PC-3 (cell line): Measurements from ENCODE around the gene DGKB. TPM values are rescaled to one million over a fixed set of nuclear protein-coding genes. Genes with fewer than 3 reads are reported as not detected.
"Not testable (repeated sequence)": the region's sequence is repeated elsewhere in the genome, so short reads cannot be mapped to it uniquely, and the experiment has no call there.

Source experiments
- ATAC-seq: fragments of 200-7000 bp; cut with Tn5 transposase; 2 replicates; pipeline ENCODE4 v1.9.1; 2020; ENCODE audit warnings: mild to moderate bottlenecking, moderate library complexity
- BruUV-seq: library from RNA; stranded (reverse); fragments of 400-500 nt; replicated peaks from 2 replicates; lab custom pipeline; 2021; lab: Mats Ljungman, UMichigan
- CTCF ChIA-PET: fragments of 300-600 bp; sonication (Branson Sonifier 250); formaldehyde crosslinking; loops from one replicate; lab custom pipeline; 2022; ENCODE audit warnings: antibody characterized with exemption; lab: Charles Lee
- POLR2A ChIA-PET: fragments of 300-600 bp; sonication (Branson Sonifier 250); formaldehyde crosslinking; loops from one replicate; lab custom pipeline; 2022; ENCODE audit warnings: antibody characterized with exemption; ENCODE audit not compliant: unreplicated experiment; lab: Charles Lee
- DNase-seq: peaks from one replicate; pipeline ENCODE4 v3.0.0-alpha.2; 2015
- H2AFZ ChIP-seq: fragments of 300-600 bp; sonication (generic); 2 replicates; pipeline ENCODE4 v1.6.0; 2016; ENCODE audit warnings: antibody characterized with exemption, low read length
- H3F3A ChIP-seq: fragments of 300-600 bp; sonication (generic); one replicate; pipeline ENCODE4 v1.6.0; 2017; ENCODE audit warnings: antibody characterized with exemption, low read length, control low read depth, mild to moderate bottlenecking; ENCODE audit not compliant: unreplicated experiment
- H3K27ac ChIP-seq: fragments of 300-600 bp; sonication (generic); 2 replicates; pipeline ENCODE4 v1.5.1; 2016; ENCODE audit warnings: mild to moderate bottlenecking, low read length
- H3K27me3 ChIP-seq: fragments of 300-600 bp; sonication (generic); 2 replicates; pipeline ENCODE4 v1.6.1; 2016; ENCODE audit warnings: low read length, mixed read lengths
- H3K36me3 ChIP-seq: fragments of 300-600 bp; sonication (generic); 2 replicates; pipeline ENCODE4 v1.6.1; 2016; ENCODE audit warnings: low read depth, mixed run types, low read length, mixed read lengths
- H3K4me1 ChIP-seq: fragments of 300-600 bp; sonication (generic); 2 replicates; pipeline ENCODE4 v1.5.1; 2016; ENCODE audit warnings: low read length; ENCODE audit not compliant: insufficient read depth
- H3K4me2 ChIP-seq: fragments of 300-600 bp; sonication (generic); 2 replicates; pipeline ENCODE4 v1.6.0; 2016; ENCODE audit warnings: low read length
- H3K4me3 ChIP-seq: fragments of 300-600 bp; sonication (generic); 2 replicates; pipeline ENCODE4 v1.5.1; 2016; ENCODE audit warnings: mild to moderate bottlenecking, low read length, mixed read lengths
- H3K79me2 ChIP-seq: fragments of 300-600 bp; sonication (generic); 2 replicates; pipeline ENCODE4 v1.6.1; 2017; ENCODE audit warnings: low read length, mixed read lengths
- H3K9ac ChIP-seq: fragments of 300-600 bp; sonication (generic); 2 replicates; pipeline ENCODE4 v1.6.0; 2016; ENCODE audit warnings: mild to moderate bottlenecking, low read length
- H3K9me2 ChIP-seq: fragments of 300-600 bp; sonication (generic); replicated peaks from 2 replicates; pipeline ENCODE4 v1.6.1; 2016; ENCODE audit warnings: mixed run types, low read length, mixed read lengths
- H3K9me3 ChIP-seq: fragments of 300-600 bp; sonication (generic); 2 replicates; pipeline ENCODE4 v1.6.1; 2016; ENCODE audit warnings: low read length, mixed read lengths
- H4K20me1 ChIP-seq: fragments of 300-600 bp; sonication (generic); 2 replicates; pipeline ENCODE4 v1.6.1; 2016; ENCODE audit warnings: low read length, mixed read lengths
- CTCF ChIP-seq: fragments of 300-600 bp; sonication (generic); conservative IDR thresholded peaks from 2 replicates; pipeline ENCODE4 v1.5.1; 2017; ENCODE audit warnings: antibody characterized with exemption, low read depth, mild to moderate bottlenecking, low read length
- EZH2 ChIP-seq: fragments of 300-600 bp; sonication (generic); IDR thresholded peaks from one replicate; pipeline ENCODE4 v1.6.1; 2017; ENCODE audit warnings: antibody characterized with exemption, mild to moderate bottlenecking, low read length; ENCODE audit not compliant: unreplicated experiment
- EZH2phosphoT487 ChIP-seq: fragments of 300-600 bp; sonication (generic); IDR thresholded peaks from 2 replicates; pipeline ENCODE4 v1.6.1; 2018; ENCODE audit warnings: mild to moderate bottlenecking, antibody characterized with exemption, low read length, borderline replicate concordance
- intact Hi-C: fragments of 100-400 bp; cut with micrococcal nuclease; formaldehyde crosslinking; loops from 2 replicates; pipeline ENCODE4 v1.9.0; 2023
- total RNA-seq: library from RNA; depleted of rRNA; stranded (reverse); fragments of >200 nt; gene quantifications from 2 replicates; pipeline ENCODE4 v1.2.3, GENCODE V29; 2014

DGKB gene
- total RNA-seq, 1 experiment from 2014 or later, result 0.15 TPM

GRCh38 chr7:14483663-14484062, 418.9 kb downstream of the DGKB start:
- no peaks in the 10 kb centered on the region for H3K9me2 ChIP-seq
- no peak overlapping the region for H3K4me2 ChIP-seq
- H3K4me3 ChIP-seq, result no peak overlapping the region
- ChIA-PET CTCF (no interaction called here), POLR2A (no interaction called here)
- H3F3A ChIP-seq, result no peaks in the 10 kb centered on the region
- H3K36me3 ChIP-seq, result no peaks in the 10 kb centered on the region
- BruUV-seq, result no TSS peak
- peak; percentile 37 for DNase-seq
- H3K9me3 ChIP-seq, result no peaks in the 10 kb centered on the region
- TF ChIP-seq CTCF (peak; percentile 59), EZH2phosphoT487 (no peak)
- H3K4me1 ChIP-seq, result no peaks in the 10 kb centered on the region
- H3K9ac ChIP-seq, result no peak overlapping the region
- no peak overlapping the region for H2AFZ ChIP-seq
- H3K27me3 ChIP-seq, result no peaks in the 10 kb centered on the region
- no peak overlapping the region for H3K27ac ChIP-seq
- H3K79me2 ChIP-seq, result no peaks in the 10 kb centered on the region
- intact Hi-C loops, result loop anchor here (1.0 kb wide), 2 partner anchors 155 to 208 kb away; no protein-coding TSS in a partner anchor
- no peaks in the 10 kb centered on the region for H4K20me1 ChIP-seq
- ATAC-seq, result peak; percentile 71

- TF ChIP-seq EZH2phosphoT487, result no peak
- TF ChIP-seq CTCF, result no peak
- TF ChIP-seq EZH2, result no peak
- BruUV-seq, result no TSS peak
- Histone ChIP-seq H2AFZ (no peak overlapping the region), H3K4me1 (no peaks in the 10 kb centered on the region), H3K9ac (no peak overlapping the region), H3K36me3 (no peaks in the 10 kb centered on the region), H3K9me2 (no peaks in the 10 kb centered on the region), H4K20me1 (no peaks in the 10 kb centered on the region), H3K4me2 (no peak overlapping the region), H3K9me3 (no peaks in the 10 kb centered on the region), H3K27ac (no peak overlapping the region), H3K4me3 (no peak overlapping the region), H3K27me3 (no peaks in the 10 kb centered on the region), H3F3A (no peaks in the 10 kb centered on the region), H3K79me2 (no peaks in the 10 kb centered on the region)
- no peak for ATAC-seq
- ChIA-PET CTCF (interaction anchor here (0.6 kb wide), 1 partner anchor 142 kb away, joined by 3 read pairs; no protein-coding TSS in a partner anchor), POLR2A (no interaction called here)
- intact Hi-C loops, result no loop called here
- no peak for DNase-seq
Observed at GRCh38 chr7:14480281-14480680, 422.3 kb downstream of the DGKB start.

DNA sequence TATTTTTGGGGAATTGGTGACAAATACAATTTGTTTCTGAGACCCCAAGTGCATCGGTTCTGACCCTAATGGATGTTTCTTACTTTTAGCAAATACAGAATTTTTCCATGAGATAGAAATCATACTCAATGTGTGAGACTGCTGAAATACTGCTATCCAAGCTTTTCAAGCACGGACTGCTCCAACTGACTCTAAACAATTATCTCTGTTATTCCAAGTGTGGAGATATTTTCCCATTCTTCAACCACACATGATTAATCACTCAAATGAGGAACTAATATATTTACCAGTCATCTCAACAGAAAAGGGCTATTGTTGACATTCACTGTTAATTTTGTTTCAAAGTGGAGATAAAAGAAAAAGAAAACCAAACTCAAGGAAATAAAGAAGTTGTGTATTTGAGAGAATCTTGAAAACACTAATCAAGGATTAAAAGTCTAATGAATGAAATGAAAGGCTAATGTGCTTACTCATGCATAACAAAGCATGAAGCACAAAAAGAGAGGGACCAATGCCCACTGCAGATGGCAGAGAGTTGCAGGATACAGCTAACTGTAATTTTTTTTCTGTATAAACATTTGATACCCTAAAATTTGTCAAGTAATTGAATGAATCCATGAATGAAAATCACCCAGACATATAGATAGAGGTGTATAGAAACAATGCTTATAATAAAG, 423.6 kb downstream of the DGKB start:
- ATAC-seq, result no peak
- no peak for DNase-seq
- no peak overlapping the region for H3K27ac ChIP-seq
- H3K4me2 ChIP-seq, result no peak overlapping the region
- H3K9me3 ChIP-seq, result no peaks in the 10 kb centered on the region
- ChIA-PET POLR2A (no interaction called here), CTCF (no interaction called here)
- no peaks in the 10 kb centered on the region for H3K4me1 ChIP-seq
- H3K36me3 ChIP-seq, result no peaks in the 10 kb centered on the region
- no peaks in the 10 kb centered on the region for H3F3A ChIP-seq
- intact Hi-C loops, result no loop called here
- H4K20me1 ChIP-seq, result no peaks in the 10 kb centered on the region
- no peak overlapping the region for H2AFZ ChIP-seq
- TF ChIP-seq EZH2 (no peak), EZH2phosphoT487 (no peak), CTCF (no peak)
- no peak overlapping the region for H3K9ac ChIP-seq
- no peak overlapping the region for H3K4me3 ChIP-seq
- H3K27me3 ChIP-seq, result no peaks in the 10 kb centered on the region
- BruUV-seq, result no TSS peak
- H3K79me2 ChIP-seq, result no peaks in the 10 kb centered on the region
- no peaks in the 10 kb centered on the region for H3K9me2 ChIP-seq

DNA sequence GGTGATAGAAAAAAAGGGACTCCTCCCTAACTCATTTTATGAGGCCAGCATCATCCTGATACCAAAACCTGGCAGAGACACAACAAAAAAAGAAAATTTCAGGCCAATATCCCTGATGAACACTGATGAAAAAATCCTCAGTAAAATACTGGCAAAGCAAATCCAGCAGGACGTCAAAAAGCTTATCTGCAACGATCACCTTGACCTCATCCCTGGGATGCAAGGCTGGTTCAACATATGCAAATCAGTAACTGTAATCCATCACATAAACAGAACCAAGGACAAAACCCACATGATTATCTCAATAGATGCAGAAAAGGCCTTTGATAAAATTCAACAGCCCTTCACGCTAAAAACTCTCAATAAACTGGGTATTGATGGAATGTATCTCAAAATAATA, 440.8 kb downstream of the DGKB start:
- H3K79me2 ChIP-seq, H4K20me1 ChIP-seq, H3K4me1 ChIP-seq, H3K27ac ChIP-seq, H3K9me2 ChIP-seq, H3K4me2 ChIP-seq, intact Hi-C loops, H3K9ac ChIP-seq, H3F3A ChIP-seq, H3K27me3 ChIP-seq, BruUV-seq, H3K36me3 ChIP-seq, DNase-seq, ATAC-seq, H3K9me3 ChIP-seq, H2AFZ ChIP-seq, H3K4me3 ChIP-seq: not testable (repeated sequence)
- CTCF ChIA-PET, result interaction anchor here (1.0 kb wide), 1 partner anchor 230 kb away, joined by 3 read pairs; no protein-coding TSS in a partner anchor
- POLR2A ChIA-PET, result interaction anchor here (0.6 kb wide), 1 partner anchor 471 kb away, joined by 3 read pairs; no protein-coding TSS in a partner anchor
